ENCODE data around the gene KMT5B. TPM values are rescaled to one million over a fixed set of nuclear protein-coding genes. Genes with fewer than 3 reads are reported as not detected.

The KMT5B gene
- total and polyA plus RNA-seq, 2 of the 13 experiments (the other 11 are each of a cell fraction or from before 2014, with no cell fraction given) = 17.6 to 23.7 TPM

DNA sequence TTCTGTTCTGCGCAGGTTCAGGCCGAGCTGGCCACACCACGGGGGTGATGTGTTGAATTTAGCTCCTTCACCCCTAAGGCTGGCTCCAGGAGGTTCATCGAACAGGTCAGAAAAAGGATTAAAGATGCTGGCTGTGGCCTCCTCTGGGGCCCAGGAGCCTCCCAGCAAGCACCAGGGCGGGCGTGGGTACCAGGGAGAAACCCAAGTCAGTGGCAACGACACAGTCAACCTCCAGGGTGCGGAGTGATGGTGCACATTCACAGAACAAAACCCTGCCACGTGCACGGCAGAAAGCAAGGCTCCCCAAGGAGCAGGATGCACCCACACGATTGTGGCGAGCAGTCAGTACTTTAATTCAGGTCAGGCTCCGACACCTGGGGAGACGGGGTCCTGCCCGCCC is 47.9 kb upstream of the KMT5B start:
- H3K36me3 ChIP-seq (replicated peaks in 1 of 2; ENCODE audit: control insufficient read depth in 1 of 2, insufficient read depth in 2 of 2, low read length in 2 of 2) = peaks cover 19 to 42% of the 10 kb centered on the region in 2 experiments
- in situ Hi-C loops (cut with HindIII; ENCODE audit: extremely low pct_ligation_motif_present, low pct_unique_long_range_greater_than_20kb) = no loop called here
- POLR2A ChIA-PET = interaction anchor here (1.7 to 6.6 kb wide), 2 partner anchors 10 to 36 kb away, joined by 5 to 127 read pairs; no protein-coding TSS in a partner anchor
- TF ChIP-seq, protein P1, sequence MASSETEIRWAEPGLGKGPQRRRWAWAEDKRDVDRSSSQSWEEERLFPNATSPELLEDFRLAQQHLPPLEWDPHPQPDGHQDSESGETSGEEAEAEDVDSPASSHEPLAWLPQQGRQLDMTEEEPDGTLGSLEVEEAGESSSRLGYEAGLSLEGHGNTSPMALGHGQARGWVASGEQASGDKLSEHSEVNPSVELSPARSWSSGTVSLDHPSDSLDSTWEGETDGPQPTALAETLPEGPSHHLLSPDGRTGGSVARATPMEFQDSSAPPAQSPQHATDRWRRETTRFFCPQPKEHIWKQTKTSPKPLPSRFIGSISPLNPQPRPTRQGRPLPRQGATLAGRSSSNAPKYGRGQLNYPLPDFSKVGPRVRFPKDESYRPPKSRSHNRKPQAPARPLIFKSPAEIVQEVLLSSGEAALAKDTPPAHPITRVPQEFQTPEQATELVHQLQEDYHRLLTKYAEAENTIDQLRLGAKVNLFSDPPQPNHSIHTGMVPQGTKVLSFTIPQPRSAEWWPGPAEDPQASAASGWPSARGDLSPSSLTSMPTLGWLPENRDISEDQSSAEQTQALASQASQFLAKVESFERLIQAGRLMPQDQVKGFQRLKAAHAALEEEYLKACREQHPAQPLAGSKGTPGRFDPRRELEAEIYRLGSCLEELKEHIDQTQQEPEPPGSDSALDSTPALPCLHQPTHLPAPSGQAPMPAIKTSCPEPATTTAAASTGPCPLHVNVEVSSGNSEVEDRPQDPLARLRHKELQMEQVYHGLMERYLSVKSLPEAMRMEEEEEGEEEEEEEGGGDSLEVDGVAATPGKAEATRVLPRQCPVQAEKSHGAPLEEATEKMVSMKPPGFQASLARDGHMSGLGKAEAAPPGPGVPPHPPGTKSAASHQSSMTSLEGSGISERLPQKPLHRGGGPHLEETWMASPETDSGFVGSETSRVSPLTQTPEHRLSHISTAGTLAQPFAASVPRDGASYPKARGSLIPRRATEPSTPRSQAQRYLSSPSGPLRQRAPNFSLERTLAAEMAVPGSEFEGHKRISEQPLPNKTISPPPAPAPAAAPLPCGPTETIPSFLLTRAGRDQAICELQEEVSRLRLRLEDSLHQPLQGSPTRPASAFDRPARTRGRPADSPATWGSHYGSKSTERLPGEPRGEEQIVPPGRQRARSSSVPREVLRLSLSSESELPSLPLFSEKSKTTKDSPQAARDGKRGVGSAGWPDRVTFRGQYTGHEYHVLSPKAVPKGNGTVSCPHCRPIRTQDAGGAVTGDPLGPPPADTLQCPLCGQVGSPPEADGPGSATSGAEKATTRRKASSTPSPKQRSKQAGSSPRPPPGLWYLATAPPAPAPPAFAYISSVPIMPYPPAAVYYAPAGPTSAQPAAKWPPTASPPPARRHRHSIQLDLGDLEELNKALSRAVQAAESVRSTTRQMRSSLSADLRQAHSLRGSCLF (CRISPR knock-in tag; IDR thresholded peaks at IDR 0.05; ENCODE audit: borderline replicate concordance) = no peak
- no peak for TF ChIP-seq NKX3-1 (CRISPR knock-in tag; IDR thresholded peaks at IDR 0.05)
- TF ChIP-seq MLLT10 (CRISPR knock-in tag; IDR thresholded peaks at IDR 0.05) = no peak
- TF ChIP-seq YY1 (IDR thresholded peaks at IDR 0.05; ENCODE audit: insufficient read depth, insufficient replicate concordance, low read depth, low read length) = no peak
- TF ChIP-seq, protein P2, sequence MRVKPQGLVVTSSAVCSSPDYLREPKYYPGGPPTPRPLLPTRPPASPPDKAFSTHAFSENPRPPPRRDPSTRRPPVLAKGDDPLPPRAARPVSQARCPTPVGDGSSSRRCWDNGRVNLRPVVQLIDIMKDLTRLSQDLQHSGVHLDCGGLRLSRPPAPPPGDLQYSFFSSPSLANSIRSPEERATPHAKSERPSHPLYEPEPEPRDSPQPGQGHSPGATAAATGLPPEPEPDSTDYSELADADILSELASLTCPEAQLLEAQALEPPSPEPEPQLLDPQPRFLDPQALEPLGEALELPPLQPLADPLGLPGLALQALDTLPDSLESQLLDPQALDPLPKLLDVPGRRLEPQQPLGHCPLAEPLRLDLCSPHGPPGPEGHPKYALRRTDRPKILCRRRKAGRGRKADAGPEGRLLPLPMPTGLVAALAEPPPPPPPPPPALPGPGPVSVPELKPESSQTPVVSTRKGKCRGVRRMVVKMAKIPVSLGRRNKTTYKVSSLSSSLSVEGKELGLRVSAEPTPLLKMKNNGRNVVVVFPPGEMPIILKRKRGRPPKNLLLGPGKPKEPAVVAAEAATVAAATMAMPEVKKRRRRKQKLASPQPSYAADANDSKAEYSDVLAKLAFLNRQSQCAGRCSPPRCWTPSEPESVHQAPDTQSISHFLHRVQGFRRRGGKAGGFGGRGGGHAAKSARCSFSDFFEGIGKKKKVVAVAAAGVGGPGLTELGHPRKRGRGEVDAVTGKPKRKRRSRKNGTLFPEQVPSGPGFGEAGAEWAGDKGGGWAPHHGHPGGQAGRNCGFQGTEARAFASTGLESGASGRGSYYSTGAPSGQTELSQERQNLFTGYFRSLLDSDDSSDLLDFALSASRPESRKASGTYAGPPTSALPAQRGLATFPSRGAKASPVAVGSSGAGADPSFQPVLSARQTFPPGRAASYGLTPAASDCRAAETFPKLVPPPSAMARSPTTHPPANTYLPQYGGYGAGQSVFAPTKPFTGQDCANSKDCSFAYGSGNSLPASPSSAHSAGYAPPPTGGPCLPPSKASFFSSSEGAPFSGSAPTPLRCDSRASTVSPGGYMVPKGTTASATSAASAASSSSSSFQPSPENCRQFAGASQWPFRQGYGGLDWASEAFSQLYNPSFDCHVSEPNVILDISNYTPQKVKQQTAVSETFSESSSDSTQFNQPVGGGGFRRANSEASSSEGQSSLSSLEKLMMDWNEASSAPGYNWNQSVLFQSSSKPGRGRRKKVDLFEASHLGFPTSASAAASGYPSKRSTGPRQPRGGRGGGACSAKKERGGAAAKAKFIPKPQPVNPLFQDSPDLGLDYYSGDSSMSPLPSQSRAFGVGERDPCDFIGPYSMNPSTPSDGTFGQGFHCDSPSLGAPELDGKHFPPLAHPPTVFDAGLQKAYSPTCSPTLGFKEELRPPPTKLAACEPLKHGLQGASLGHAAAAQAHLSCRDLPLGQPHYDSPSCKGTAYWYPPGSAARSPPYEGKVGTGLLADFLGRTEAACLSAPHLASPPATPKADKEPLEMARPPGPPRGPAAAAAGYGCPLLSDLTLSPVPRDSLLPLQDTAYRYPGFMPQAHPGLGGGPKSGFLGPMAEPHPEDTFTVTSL (CRISPR knock-in tag; IDR thresholded peaks at IDR 0.05; ENCODE audit: borderline replicate concordance) = no peak
- TF ChIP-seq RBM22 (optimal IDR thresholded peaks at IDR 0.05; ENCODE audit: low read length) = no peak
- TF ChIP-seq ATF7 (IDR thresholded peaks at IDR 0.05) = no peak
- TF ChIP-seq ATF7 (CRISPR knock-in tag; IDR thresholded peaks at IDR 0.05) = no peak
- TF ChIP-seq, protein P3, sequence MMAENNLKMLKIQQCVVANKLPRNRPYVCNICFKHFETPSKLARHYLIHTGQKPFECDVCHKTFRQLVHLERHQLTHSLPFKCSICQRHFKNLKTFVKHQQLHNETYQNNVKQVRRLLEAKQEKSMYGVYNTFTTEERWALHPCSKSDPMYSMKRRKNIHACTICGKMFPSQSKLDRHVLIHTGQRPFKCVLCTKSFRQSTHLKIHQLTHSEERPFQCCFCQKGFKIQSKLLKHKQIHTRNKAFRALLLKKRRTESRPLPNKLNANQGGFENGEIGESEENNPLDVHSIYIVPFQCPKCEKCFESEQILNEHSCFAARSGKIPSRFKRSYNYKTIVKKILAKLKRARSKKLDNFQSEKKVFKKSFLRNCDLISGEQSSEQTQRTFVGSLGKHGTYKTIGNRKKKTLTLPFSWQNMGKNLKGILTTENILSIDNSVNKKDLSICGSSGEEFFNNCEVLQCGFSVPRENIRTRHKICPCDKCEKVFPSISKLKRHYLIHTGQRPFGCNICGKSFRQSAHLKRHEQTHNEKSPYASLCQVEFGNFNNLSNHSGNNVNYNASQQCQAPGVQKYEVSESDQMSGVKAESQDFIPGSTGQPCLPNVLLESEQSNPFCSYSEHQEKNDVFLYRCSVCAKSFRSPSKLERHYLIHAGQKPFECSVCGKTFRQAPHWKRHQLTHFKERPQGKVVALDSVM (CRISPR knock-in tag; IDR thresholded peaks at IDR 0.05) = no peak
- TF ChIP-seq CAMTA2 (CRISPR knock-in tag; IDR thresholded peaks at IDR 0.05; ENCODE audit: borderline replicate concordance) = no peak
- no peak for TF ChIP-seq ZFP82 (CRISPR knock-in tag; IDR thresholded peaks at IDR 0.05; ENCODE audit: borderline replicate concordance)
- TF ChIP-seq ZNF879 (CRISPR knock-in tag; IDR thresholded peaks at IDR 0.05) = no peak
- TF ChIP-seq ZSCAN29 (CRISPR knock-in tag; conservative IDR thresholded peaks at IDR 0.05) = no peak

More for the DNA sequence above, 47.9 kb upstream of the KMT5B start:
- 95% methylated on average over 15 of the region's 15 CpGs for WGBS (ENCODE audit: low lambda C conversion rate)
- intact Hi-C loops (cut with micrococcal nuclease; ENCODE audit: unreplicated experiment) = no loop called here
- FAIRE-seq (no peak), ATAC-seq (no peak), DNase-seq (ENCODE audit: low spot score) (no peak)
- no peak overlapping the region for H3K9ac ChIP-seq (ENCODE audit: insufficient read depth, low read depth, low read length)
- no peaks in the 10 kb centered on the region for H3K9me3 ChIP-seq (ENCODE audit: low read length)
- CTCF ChIA-PET (ENCODE audit: low intra/inter-chr PET ratio, low total read pairs) = no interaction called here
- H4K20me1 ChIP-seq (ENCODE audit: insufficient read depth, low read length) = no peaks in the 10 kb centered on the region
- H3K27me3 ChIP-seq (ENCODE audit: control insufficient read depth in 1 of 2, insufficient read depth in 2 of 2, low read length in 2 of 2) = no peaks in the 10 kb centered on the region
- no peak overlapping the region for H3K4me2 ChIP-seq (ENCODE audit: low read depth, low read length)
- H3K79me2 ChIP-seq (ENCODE audit: insufficient read depth, low read length) = no peaks in the 10 kb centered on the region
- peaks cover 24% of the 10 kb centered on the region for H3K4me1 ChIP-seq (ENCODE audit: insufficient read depth, low read length)
- H3K4me3 ChIP-seq (replicated peaks in 1 of 3; ENCODE audit: insufficient read depth in 1 of 3, low read depth in 2 of 3, low read length in 3 of 3) = no peak overlapping the region
- H2AFZ ChIP-seq (ENCODE audit: low read length) = no peak overlapping the region
- no TSS peak for BruUV-seq (replicated peaks)
- H3K27ac ChIP-seq (ENCODE audit: extremely low read length, insufficient read depth, low read length) = no peak overlapping the region

Data from HepG2 (cell line).